GM12874 (cell line): ENCODE data around the gene FAM107A.

Experiments
- CTCF ChIP-seq: IDR thresholded peaks from 2 replicates; pipeline ENCODE4 v1.5.1; 2011; ENCODE audit warnings: low read depth, mild to moderate bottlenecking, control low read depth, low read length, moderate library complexity; ENCODE audit not compliant: insufficient read depth

The FAM107A gene

GRCh38 chr3:58534592-58535494 lies 42.3 kb downstream of the FAM107A start:
- no peak for TF ChIP-seq CTCF

GRCh38 chr3:58532794-58533220 lies 44.4 kb downstream of the FAM107A start:
- TF ChIP-seq CTCF: peak; percentile 91

GRCh38 chr3:58531956-58532355 lies 45.2 kb downstream of the FAM107A start:
- peak; percentile 11; the same call in 1 of the 2 replicates for TF ChIP-seq CTCF

GRCh38 chr3:58531555-58531954 lies 45.6 kb downstream of the FAM107A start:
- TF ChIP-seq CTCF: no peak

GRCh38 chr3:58530354-58530865 lies 46.8 kb downstream of the FAM107A start:
- TF ChIP-seq CTCF: no peak

- TF ChIP-seq CTCF: peak; percentile 40; the same call in 1 of the 2 replicates
Observed at GRCh38 chr3:58529516-58530353, 47.5 kb downstream of the FAM107A start.

GRCh38 chr3:58528629-58529028 lies 48.6 kb downstream of the FAM107A start:
- TF ChIP-seq CTCF: no peak
